GM12892 (cell line): ENCODE data around the gene OST4.

Source experiments
- DNase-seq: peaks from one replicate; pipeline ENCODE4 v3.0.0; 2011; ENCODE audit not compliant: insufficient read length
- FAIRE-seq: peaks from 2 replicates; lab custom pipeline; 2011; peaks lifted over from hg19 to GRCh38; lab: Jason Lieb, UNC
- POLR2A ChIP-seq: IDR thresholded peaks from 2 replicates; pipeline ENCODE4 v1.6.1; 2011; ENCODE audit warnings: low read depth, low read length, control low read depth
- POLR2AphosphoS5 ChIP-seq: IDR thresholded peaks from 2 replicates; pipeline ENCODE4 v1.6.1; 2011; ENCODE audit warnings: low read depth, low read length, control low read depth
- TAF1 ChIP-seq: IDR thresholded peaks from 2 replicates; pipeline ENCODE4 v1.6.1; 2011; ENCODE audit warnings: low read depth, mild to moderate bottlenecking, control low read depth, low read length, borderline replicate concordance

The OST4 gene

GRCh38 chr2:27054721-27055120, 16.7 kb downstream of the OST4 start:
- FAIRE-seq (no peak), DNase-seq (no peak)
- no peak for TF ChIP-seq POLR2A
- no peak for TF ChIP-seq TAF1
- no peak for TF ChIP-seq POLR2AphosphoS5

DNA sequence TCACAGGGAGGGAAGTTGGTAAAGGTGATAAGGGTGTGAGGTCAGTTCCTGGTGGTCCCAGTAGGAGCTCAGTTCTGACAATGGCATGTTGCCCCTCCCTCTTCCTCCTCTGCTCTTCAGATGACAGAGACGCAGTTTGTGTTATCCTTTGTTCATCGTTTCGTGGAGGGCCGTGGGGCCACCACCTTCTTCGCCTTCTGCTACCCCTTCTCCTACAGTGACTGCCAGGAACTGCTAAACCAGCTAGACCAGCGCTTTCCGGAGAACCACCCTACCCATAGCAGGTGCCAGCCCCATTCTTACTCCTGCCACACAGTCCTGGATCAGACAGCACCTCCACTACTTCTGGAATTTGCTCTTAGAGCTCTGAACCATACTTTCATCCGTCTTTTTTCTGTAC, 17.7 kb downstream of the OST4 start:
- TF ChIP-seq TAF1 (no peak), POLR2A (no peak), POLR2AphosphoS5 (no peak)
- FAIRE-seq (no peak), DNase-seq (no peak)

DNA sequence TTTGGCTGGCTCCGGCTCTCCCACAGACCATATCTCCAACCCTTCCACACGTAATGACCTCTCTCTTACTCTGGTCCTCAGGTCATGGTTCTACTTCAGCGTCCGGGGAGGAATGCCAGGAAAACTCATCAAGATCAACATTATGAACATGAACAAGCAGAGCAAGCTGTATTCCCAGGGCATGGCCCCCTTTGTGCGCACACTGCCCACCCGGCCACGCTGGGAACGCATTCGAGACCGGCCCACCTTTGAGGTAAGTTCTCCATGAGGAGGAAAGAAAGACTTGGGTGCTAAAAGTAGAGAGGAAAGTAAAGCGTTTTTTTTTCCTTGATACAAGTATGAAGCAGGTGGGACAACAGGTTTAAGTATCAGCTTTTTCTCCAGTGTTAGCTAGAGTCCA, 18.1 kb downstream of the OST4 start:
- DNase-seq (no peak), FAIRE-seq (no peak)
- TF ChIP-seq POLR2AphosphoS5 (no peak), TAF1 (no peak), POLR2A (no peak)

GRCh38 chr2:27051902-27052645, 19.4 kb downstream of the OST4 start:
- DNase-seq (no peak), FAIRE-seq (no peak)
- no peak for TF ChIP-seq TAF1
- TF ChIP-seq POLR2AphosphoS5: no peak
- TF ChIP-seq POLR2A: no peak

GRCh38 chr2:27050996-27051901, 20.2 kb downstream of the OST4 start, which contains the start of gene AGBL5:
Gene AGBL5 (plus strand): TSS chr2:27051668. CDS start chr2:27052959, 1,291 bp downstream.
- TF ChIP-seq POLR2AphosphoS5: peak; percentile 66; the same call in 1 of the 2 replicates
- TF ChIP-seq POLR2A: peak; percentile 79
- peak; percentile 60; the same call in 1 of the 2 replicates for TF ChIP-seq TAF1
- FAIRE-seq: peak; percentile 87
- peak; percentile 100 for DNase-seq

- FAIRE-seq: peak; percentile 88
- TF ChIP-seq POLR2AphosphoS5 (no peak), TAF1 (no peak), POLR2A (no peak; the same call in 1 of the 2 replicates)
Observed at GRCh38 chr2:27050281-27050995, 21.0 kb downstream of the OST4 start.

DNA sequence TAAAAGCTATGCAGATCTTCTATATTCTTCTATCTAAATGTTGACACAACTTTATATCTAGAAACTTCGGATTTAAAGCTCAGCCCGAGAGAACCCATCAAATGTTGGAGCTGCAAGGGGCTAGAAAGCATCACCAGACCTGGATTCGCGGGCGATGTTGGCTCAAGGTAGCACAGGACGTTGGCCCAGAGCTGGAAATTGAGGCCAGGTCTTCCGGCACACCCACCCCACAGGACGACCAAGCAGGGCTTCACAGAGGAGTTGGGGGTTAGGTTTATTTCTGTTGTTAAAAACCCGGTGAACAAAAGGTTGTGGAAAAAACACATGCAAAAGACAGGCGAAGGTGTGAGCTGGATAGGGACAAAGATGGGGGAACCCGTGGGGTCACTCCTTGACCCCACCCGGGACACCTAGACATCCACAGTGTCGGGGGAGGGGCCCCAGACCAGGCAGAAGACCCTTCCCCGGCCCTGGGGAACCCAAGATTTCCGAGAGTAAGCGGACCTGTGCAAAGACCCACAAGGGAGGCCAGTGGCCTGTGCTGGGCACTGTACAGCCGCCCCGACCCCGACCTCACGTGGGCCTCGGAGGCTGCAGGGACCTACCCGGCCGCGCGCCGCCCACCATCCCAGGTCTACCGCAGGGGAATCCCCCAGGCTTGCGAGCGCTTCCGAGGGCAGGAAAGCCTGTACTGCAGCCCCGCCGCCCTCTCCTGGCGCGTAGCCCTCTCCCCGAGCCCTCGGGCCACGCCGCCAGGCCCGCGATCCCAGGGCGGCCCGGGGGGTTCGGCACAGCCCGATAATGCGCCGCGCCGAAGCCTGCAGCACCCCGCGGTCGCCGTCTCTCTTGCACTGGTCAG, 21.8 kb downstream of the OST4 start:
- TF ChIP-seq POLR2AphosphoS5 (no peak), TAF1 (no peak), POLR2A (no peak)
- FAIRE-seq: peak; percentile 17
- DNase-seq: peak; percentile 80

More at GRCh38 chr2:27050281-27050995, 21.0 kb downstream of the OST4 start:
- peak; percentile 83 for DNase-seq

GRCh38 chr2:27042985-27043634, 28.3 kb downstream of the OST4 start:
- FAIRE-seq (no peak), DNase-seq (no peak)
- TF ChIP-seq POLR2AphosphoS5 (no peak), POLR2A (no peak), TAF1 (no peak)

DNA sequence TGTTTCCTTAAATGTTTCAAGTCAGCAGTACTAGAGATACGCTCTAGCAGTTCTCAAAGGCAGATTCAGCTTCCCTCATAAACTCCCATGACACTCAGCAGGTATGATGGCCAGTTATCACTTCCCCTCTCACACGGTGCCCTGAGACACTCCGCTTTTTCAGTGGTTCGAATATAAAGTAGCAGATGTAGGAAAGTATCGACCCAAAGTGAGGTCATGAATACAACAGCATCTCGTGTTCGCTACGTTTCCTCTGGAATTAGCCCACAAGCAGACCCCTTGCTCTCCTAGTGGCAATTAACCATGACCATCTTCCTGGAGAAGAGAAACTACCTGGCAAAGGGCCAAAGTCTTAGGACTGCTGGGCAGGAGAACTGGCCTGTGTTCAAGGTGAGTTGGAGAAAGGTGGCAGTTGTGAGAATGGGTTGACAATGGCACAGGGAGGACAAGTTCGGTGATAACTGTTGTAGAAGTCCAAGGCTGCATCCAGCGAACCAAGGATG, 29.2 kb downstream of the OST4 start:
- peak; percentile 89 for FAIRE-seq
- no peak for DNase-seq

DNA sequence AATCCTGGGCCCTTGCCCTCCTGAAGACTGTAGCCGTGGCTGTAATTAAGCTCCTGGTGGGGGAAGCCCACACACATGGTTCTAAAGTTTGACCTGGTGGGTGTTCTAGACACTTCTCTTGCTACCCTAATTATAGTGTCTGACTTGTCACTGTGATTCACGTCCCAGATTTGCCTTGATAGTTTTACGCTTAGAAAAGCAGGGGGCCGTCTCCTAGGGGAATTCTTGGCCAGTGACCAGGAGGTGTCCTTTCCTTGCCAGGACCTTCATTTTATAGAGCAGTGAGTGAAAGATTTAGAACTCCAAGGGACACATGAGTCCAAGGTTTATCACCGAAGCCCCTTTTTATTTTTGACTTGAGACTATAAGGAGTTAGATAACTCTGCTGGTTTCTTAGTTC, 29.7 kb downstream of the OST4 start:
- TF ChIP-seq POLR2A (no peak), TAF1 (no peak), POLR2AphosphoS5 (no peak)
- no peak for FAIRE-seq
- no peak for DNase-seq

More for the DNA sequence above, 29.2 kb downstream of the OST4 start:
- TF ChIP-seq POLR2AphosphoS5 (no peak), POLR2A (0 out of 2 replicates have a peak, but pooled peaks have one; percentile 13), TAF1 (no peak)
